Cerebellar cortex (tissue), 1 donor: ENCODE measurements around the gene RECQL5.
"Not testable (repeated sequence)": the region's sequence is repeated elsewhere in the genome, so short reads cannot be mapped to it uniquely, and the experiment has no call there.

Experiments used
- DNase-seq: peaks from one replicate; pipeline ENCODE4 v3.0.0-alpha.2; 2015; ENCODE audit warnings: low spot score

RECQL5 gene

DNA sequence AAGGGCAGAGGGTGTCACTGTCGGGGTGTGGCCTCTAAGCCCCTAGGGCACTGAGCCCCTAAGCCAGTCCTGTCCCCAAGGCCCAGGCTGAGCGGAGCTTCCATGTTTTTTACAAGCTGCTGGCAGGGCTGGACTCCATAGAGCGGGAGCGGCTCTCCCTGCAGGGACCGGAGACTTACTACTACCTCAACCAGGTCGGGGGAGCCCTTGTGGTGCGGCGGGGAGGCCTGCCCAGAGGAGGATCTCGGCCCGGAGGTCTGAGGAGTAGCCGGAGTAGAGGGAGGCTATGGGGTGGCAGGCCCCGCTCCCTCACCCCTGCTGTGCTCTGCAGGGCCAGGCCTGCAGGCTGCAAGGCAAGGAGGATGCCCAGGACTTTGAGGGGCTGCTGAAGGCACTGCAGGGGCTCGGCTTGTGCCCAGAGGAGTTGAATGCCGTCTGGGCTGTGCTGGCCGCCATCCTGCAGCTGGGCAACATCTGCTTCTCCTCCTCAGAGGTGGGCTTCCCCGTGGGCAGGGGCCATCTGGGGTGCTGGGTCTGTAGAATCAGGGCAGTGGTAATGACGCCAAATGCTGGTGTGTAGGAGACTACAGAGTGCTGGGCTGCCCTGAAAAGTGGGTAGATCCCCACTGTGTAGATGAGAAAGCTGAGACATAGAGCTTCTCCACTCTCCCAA is 74.5 kb downstream of the RECQL5 start:
- no peak for DNase-seq

DNA sequence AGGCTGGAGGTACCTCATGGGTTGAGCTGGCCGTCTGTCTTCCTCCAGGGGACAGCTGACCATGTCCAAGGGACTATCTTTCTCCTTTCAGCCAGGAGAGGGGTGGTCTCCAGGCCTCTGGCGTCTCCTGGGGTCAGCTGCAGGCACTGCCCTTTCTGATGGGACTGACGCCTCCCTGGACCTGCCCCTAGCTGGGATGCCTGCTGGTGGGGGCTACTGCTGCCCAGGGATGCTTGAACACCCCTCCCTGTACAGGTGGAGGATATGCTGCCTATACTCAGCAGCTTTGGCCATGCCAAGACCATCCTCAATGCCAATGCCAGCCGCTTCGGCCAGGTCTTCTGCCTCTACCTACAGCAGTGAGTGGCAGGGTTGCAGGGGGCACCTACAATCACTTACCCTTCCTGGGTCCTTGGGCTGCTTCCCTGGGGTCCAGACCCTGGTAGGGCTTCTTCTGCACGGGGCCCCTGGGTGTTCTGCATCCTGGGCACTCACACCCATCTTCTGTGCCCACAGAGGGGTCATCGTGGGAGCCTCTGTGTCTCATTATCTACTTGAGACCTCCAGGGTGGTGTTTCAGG is 75.1 kb downstream of the RECQL5 start:
- DNase-seq, result no peak

DNA sequence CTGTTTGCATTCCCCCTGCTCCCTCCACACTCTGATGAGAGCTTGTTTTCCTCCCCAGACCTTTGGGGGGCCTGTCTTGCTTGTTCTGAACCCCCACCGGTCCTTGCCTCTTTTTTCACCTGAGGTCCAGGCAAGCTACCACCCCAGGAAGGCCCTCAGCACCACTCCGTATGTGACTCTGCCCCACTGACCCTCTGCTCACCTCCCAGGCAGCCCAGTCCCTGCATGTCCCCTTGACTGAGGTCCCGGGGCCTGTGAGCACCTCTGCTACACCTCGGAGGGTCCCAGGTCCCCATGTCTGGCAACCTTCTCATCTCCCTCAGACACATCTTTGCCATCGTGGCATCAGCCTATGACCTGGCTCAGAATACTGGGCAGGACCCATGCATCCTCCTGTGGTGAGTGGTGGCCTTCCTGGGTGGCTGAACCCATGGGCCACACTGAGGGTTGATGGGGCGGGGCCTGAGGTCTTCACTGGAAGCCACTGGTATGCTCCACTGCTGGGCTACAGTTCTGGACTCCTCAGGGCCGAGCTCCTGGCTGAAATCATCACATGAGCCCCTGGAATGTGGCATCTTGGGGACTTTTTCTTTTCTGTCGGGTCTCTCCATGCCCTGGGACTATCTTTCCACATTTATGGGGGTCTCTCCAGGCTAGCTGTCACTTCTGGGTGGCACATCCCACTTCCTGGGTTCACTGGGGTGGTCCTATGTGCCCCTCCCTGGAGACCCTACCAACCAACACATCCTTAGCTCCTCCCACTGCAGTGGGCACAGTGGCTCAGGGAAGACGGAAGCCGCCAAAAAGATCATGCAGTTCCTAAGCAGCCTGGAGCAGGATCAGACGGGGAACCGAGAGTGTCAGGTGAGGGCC is 75.9 kb downstream of the RECQL5 start:
- no peak for DNase-seq

DNA sequence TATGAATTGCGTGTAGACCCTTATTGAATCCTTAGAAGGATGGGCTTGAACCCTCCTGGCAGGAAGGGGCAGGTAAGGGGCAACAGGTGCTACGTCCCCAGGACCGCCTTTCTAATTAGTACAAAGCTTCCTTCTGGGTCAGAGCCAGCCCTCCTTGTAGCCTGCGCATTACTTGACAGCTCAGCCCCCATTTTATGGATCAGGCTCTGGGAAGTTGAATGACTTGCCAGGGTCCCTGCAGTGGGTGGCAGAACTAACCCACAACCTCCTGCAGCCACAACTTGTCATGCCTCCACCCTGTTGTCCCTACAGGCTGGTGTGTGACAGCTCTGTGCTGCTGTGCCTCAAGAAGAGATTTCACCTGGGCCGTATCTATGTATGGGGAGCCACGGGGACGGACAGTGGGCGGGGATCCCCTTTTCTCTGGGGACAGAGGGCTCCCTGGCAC is 76.6 kb downstream of the RECQL5 start:
- DNase-seq, result no peak

DNA sequence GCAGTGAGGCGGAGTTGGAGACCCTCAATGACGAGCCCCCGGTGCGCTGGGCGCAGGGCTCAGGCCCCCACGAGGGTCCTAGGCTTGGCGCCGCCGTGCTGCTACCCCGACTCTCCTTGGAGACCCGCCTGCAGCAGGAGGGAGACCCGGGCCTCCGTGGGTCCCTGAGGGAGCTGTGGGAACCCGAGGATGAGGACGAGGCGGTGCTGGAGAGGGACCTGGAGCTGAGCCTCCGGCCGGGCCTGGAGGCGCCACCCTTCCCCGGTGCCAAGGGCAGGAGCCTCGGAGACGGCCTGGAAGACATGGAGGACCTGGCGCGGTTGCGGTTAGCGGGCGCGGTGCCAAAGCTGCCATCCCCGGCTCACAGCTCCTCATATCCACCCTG is 77.0 kb downstream of the RECQL5 start:
- DNase-seq, result no peak

DNA sequence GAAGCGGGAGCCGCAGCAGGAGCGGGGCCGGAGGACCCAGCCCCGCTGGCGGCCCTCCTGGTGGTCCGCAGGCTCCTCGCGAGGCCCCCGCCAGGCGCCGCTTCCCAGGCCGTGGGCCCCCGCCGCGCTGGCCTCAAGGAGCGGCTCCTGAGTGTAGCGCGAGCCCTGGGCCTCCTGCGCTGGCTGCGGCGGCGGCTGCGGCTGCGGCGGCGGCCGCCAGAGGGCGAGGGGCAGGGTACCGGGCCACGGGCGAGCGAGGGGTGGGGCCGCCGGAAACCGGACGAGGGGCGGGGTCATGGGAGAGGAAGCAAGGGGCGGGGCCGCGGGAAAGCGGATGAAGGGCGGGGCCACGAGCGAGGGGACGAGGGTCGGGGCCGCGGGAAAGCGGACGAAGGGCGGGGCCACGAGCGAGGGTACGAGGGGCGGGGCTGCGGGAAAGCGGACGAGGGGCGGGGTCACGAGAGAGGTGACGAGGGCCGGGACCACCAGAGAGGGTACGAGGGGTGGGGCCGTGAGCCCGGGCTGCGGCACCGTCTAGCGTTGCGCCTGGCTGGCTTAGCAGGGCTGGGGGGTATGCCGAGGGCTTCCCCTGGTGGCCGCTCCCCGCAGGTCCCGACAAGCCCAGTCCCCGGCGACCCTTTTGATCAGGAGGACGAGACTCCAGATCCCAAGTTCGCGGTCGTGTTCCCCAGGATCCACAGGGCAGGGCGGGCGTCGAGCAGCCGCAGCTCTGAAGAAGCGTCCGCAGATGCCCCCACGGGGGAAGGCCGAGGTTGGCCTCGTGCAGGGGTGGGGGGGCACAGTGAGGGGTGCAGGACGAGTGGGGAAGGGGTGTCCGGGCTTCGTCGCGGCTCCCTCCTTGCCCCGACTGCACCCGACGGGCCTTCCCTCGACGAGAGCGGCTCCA is 77.7 kb downstream of the RECQL5 start:
- peak; percentile 71 for DNase-seq

DNA sequence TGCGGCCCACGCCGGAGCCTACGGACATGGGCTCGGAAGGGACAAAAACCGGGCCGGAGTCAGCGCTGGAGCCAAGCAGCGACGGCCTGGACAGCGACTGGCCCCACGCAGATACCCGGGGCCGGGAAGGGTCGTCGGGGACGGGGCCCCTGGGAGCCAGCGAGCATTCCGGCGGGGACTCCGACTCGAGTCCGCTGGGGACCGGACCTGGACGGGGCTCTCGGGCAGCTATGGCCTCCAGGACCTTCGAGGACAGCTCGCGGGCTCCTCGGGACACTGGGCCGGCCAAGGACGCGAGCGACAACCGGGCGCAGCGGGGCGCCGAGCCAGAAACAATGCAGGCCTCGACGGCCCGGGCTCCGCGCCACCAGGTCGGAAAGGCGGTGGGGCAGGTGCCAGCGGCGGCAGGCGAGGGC is 78.3 kb downstream of the RECQL5 start:
- DNase-seq, result no peak

DNA sequence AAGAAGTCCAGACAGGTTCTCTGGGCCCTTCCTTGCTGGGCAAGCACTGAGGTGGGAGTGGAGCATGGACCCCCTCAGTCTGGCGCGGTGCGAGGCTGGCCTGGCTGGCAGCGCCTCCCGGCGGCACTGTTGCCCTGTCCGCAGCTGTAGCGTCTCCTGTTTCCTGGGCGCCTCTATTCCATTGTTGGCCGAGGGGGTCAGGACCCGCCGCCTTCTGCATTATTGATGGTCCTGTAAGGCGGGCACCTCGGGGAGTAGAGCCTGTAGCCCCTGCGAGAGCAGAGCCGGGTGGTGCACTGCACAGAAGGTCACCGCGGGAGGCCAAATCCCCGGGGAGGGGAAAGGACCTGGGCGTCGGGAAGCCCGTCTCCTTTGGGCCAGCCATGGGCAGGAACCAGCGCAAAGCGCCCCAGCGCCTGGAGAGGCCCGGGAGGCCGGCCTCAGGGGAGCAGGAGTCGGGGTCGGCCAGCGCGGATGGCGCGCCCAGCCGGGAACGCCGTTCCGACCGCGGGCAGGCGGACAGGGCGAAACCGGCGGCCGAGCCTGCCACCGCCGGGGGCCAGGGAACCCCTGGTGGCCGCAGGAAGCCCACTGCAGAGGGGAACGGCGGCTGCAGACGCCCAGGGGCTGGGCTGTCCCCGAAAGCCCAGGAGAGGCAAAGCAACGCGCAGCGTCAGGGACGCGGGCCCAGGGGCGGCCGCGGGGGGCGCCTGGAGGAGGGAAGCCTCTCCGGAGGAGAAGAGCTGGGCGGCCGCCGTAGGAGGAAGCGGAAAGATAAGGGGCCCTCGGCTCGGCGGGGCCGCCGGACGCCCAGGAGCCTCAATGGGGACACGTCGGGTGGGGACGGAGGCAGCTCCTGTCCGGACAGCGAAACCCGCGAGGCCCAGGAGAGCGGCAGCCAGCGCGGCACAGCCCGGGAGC is 79.0 kb downstream of the RECQL5 start, which contains the start of gene MYO15B:
MYO15B (plus strand) TSS at position 126 of the 921 bp plus-strand sequence; CDS start at position 384, 258 bp downstream.
- DNase-seq, result no peak

DNA sequence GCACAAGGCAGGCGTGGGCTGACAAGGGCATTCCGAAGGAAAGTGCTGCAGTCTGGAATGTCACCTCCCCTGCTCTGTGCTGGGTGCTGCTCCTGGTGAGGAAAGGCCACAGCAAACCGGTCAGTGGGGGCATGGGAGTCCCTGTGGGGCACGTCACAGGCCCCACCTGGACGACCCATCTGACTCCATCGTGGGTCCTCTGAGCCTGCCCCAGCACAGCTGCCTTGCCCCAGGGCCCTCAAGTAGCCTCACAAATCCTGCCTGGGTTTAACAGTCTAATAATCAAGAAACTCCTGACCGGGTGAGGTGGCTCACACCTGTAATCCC is 82.1 kb downstream of the RECQL5 start:
- no peak for DNase-seq

DNA sequence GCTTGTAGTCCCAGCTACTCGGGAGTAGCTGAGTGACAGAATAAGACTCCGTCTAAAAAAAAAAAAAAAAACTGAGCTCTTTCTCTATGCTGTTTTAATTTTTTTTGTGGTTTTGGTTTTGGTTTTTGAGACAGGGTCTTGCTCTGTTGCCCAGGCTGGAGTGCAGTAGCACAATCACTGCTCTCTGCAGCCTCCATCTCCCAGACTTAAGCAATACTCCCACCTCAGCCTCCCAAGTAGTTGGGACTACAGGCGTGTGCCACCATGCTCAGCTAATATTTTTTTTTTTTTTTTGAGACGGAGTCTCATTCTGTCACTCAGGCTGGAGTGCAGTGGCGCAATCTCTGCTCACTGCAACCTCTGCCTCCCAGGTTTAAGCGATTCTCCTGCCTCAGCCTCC is 83.8 kb downstream of the RECQL5 start:
- DNase-seq, result not testable (repeated sequence)

DNA sequence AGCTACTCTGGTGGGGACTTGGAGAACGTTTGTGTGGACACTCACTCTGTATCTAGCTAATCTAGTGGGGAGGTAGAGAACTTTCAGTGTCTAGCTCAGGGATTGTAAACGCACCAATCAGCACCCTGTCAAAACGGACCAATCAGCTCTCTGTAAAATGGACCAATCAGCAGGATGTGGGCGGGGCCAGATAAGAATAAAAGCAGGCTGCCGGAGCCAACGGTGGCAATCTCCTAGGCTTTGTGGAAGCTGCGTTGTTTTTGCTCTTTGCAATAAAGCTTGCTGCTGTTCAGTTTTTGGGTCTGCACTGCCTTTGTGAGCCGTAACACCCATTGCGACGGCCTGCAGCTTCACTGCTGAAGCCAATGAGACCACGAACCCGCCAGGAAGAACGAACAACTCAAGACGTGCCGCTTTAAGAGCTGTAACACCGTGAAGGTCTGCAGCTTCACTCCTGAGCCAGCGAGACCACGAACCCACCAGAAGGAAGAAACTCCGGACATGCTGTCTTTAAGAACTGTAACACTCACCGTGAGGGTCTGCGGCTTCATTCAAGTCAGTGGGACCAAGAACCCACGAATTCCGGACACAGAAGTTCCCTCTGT is 85.7 kb downstream of the RECQL5 start:
- DNase-seq, result not testable (repeated sequence)
